ENCODE measurements around the gene NFIA.

Gene NFIA

GRCh38 chr1:61226791-61227567 lies 144.6 kb downstream of the NFIA start:
- no peak for DNase-seq

DNA sequence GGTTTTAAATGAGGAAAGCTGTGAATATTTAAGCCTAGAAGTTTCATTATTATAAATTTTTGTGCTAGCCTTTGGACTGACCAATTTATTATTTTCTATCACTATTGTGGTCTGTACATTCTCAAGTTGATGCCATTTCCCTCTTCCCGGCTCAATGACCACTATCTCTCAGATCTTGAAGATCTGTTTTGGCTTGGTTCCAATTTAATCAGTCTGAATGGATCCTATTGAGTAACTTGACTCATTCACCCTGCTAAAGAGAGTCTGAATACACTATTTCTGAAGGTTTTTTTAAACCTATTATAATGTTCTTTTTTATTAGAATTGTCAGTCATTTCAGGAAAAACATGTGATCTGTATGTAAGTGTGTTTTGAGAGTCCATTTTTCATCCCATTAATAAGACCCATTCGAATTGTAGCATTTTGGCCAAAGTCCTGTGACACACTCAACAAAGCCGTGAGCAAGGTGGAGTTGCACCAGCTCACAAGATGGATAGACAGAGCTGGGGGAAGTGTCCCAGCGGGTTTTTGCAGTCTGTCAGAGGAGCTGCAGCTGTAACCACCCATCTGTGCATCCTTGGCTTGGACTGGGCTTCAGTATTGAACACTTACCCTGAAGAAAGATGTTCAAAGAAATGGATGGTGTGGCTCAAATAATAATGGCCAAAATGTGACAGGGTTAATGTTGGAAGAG lies 145.6 kb downstream of the NFIA start:
- no peak for DNase-seq

DNA sequence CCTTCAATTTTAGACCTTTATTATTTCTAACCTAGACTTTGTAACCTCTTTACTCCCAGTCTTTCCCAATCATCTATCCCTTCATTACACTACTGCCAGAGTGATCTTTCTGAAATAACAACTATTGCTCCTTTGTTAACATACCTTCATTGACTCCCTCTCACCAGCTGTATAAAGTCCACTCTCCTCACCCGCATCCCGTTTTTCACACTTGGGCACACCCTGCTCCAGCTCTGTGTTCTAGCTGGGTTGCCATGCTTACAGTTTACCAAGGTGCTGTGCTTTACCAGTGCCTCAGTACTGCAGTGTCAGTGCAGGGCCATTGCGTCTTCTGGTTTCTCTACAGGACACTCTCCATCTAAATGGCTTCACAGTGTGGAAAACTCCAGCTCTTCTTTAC lies 148.2 kb downstream of the NFIA start:
- no peak for DNase-seq

DNA sequence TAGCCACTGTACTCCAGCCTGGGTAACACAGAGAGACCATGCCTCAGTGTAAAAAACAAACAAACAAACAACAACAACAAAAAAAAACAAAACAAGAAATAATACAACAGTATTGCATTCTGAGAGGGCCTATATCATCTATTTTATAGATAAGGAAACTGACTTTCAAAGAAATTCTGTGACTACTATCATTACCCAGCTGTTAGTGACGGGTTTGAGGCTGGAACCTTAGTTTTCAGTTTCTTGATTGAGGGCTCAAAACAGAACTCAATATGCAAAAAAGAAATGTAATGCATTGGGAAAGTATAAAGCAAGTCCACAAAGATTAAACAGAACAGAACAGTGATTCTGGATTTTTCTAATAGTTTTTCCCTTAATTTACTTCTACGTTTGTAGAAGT lies 149.4 kb downstream of the NFIA start:
- no peak for DNase-seq

DNA sequence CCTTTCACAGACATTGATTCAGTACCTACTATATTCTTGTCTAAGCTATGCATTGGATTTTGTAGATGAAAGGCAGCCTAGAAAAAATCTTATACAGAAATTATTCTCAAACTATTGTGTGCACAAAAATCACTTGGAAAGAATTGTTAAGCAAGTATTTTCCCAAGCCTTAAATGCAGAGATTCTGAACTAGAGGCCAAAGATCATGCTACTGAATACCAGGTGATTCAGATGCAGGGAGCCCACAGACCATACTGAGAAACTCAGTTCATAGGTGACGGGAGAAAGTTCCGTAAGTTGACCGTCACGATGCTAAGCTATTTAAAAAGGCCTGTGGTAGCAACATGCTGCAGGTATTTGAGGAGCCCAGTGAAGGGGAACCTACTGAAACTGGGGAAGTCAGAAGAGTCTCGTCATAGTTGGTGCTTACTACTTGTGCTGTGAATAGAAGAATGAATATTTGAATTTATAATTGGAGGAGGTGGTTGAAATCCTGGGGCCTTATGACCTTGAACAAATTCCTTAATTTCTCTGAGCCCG lies 150.8 kb downstream of the NFIA start:
- no peak for DNase-seq

GRCh38 chr1:61234587-61234919 lies 152.2 kb downstream of the NFIA start:
- DNase-seq, result no peak

- DNase-seq, result no peak
These were observed 154.8 kb downstream of the NFIA start for GRCh38 chr1:61237147-61237546.

DNA sequence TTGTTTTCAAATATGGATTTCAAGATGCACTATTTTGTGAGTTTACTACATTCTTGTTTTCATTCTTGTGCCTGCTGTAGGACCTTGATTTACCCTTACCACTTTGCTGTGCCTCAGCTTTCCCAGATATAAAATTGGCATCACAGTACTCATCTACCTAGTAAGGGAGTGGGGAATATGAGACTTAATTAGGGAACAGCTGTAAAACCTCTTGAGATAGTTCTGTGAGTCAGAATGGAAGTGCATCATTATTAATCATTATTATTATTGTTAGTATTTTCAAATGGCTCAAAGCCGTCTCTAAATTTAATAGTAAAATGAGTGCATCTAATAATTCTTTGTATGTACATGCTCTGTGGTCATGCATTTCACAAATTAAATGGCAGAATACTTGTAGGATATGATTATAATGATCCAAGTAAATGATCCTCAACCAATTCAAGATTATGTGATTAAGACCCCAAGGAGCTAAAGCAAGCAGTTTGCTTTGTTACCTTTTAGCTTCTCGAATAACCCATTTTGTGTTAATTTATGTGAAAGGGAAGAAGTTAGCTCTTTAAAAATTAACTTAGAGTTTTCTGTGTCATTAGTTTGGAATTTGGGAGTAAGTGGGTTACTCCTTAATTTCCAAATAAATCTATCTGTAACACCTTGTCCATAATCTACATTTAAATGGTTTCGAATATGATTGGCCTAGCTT lies 155.4 kb downstream of the NFIA start:
- no peak for DNase-seq

GRCh38 chr1:61238359-61238665 lies 156.0 kb downstream of the NFIA start:
- DNase-seq, result no peak

- DNase-seq, result no peak
These were observed 158.5 kb downstream of the NFIA start for GRCh38 chr1:61240878-61241277.

GRCh38 chr1:61241411-61241838 lies 159.1 kb downstream of the NFIA start:
- DNase-seq, result no peak

DNA sequence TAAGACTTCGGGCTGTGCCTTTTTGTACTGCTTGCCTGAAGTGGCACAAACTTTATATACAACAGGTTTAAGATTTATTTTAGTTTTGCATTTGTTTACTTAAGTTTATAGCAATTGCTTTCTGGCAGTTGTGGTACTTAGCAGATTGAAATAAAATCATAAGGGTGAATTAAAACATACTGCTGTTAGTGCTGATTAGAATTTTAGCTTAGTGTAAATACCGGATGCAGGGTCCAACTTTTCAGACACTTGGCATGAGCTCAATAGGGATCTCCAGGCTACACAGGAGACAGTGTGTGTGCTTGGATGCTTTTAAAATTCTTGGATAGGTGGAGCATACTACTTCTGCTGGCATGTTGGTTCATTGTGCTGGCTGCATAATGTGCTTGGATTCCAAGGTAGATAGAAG lies 159.6 kb downstream of the NFIA start:
- DNase-seq, result no peak

DNA sequence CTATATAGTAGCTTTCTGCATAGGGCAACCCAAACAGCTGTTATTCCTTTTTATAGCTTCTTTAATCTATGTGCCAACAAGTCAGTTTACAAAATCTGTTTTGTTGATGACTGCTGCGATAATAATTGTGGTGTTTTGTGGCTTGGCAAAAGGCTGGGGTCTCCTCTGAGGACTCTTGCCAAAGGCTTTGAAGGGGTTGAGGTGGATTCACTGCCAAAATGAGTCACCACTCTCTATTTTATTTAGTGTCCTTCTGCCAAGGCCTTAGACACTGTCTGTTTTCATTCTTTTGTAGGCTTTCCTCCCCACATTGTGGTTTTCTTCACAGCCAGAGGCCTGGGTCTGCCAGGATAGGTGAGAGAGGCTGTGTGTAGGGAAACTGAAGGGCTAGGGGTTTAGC lies 161.8 kb downstream of the NFIA start:
- DNase-seq, result no peak

DNA sequence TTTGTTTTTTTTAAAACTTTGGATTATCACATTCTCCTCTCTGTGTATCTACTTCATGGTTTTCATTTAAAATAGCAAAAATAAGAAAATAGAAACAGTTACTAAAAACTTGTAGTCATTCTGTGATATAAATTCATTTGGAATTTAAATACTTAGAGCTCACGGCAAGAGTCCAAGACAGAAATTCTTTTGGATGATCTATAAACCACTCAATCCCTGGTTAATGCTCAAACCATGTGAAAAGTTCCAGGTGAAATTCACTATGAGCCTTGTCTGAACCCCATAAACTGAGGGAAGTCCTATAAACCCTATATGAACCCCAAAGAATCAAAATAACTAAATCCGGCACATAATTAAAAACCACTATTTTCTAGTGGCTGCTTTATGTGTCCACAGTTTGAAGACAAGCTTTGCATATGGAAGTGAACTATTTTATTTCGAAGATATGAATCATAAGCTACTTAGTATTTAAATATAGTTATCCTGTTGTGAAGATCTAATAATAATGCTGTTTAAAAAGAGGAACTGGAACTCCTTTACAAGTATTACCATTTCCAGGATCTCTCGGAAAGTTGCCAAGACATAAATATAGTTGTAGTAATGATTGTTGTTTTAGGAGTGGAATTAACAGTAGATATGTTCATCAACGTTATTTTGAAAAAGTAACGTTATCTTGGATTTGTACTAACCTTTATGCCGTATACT lies 163.5 kb downstream of the NFIA start:
- no peak for DNase-seq

DNA sequence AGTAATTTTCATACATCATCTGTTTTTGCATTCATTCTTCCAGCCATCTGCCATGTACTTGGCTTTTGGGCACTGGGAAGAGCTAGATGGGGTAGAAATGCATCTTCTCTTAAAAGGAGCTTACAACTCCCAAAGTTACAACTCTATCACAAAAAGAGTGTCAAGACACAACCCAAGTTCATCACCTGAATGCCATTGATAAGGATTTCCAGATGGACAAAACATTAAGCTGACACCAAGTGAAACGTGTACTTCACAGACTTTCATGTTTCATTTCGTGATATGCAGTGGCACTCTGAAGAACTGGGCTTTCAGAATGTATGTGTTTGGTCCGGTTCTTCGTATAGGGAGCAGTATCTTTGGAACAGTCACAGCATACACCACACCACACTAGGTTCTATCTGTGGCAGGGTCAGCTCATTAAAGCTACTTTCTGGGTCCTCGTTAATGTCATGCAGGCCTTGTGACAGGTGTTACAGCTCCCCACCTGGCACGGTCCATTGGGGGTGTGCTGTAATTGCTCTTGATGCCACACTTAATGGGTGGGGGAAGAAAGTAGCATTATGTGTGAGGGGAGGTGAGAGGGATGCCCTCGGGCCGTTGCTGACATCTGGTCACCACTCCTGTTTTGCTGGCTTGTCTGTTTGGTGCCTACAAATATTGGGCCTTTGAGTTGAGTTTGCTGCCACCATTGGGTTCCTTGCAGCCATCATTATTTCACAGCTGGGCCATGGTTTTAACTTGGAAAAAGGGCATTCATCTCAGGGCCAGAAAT lies 164.9 kb downstream of the NFIA start:
- DNase-seq, result no peak

DNA sequence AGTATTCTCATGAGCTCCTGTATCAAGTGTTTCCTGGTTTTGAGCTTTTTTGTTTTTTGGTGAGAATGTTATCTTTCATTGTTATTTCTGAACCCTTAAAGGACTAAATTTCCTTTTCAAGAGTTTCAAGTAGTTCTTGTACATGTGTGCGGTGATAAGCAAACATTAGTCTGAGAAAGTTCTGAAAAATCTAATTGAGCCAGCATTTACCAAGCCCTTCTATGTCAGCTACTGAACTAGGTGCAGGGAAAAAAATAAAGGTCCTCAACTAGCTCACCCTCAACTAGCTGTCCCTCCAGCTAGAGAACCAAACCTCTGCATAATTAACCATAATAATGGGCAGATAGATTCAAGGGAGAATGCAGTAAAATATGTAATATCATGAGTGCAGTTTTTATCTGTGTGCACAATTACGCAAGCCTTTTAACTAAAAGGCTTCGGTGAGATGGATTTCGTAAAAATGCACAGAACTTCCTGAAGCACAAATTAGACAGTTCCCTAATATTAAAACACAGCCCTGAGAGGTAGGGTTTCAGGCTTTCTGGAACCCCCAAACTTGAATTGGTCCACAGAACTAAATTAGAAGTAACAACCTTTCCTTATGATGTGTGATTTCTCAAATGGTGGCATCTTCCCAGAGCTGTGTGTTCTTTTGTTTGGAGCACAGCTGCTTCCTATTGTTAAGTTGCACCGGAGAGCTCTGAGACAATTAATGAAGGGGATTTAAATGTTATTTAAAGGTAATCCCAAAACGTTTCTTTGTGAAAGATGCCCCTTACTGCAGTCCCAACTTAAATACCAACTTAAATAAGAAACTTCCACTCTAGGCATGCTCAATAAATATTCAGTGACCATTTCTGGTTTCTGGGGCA lies 165.8 kb downstream of the NFIA start:
- no peak for DNase-seq

- no peak for DNase-seq
These were observed 168.6 kb downstream of the NFIA start for GRCh38 chr1:61250933-61251332.

DNA sequence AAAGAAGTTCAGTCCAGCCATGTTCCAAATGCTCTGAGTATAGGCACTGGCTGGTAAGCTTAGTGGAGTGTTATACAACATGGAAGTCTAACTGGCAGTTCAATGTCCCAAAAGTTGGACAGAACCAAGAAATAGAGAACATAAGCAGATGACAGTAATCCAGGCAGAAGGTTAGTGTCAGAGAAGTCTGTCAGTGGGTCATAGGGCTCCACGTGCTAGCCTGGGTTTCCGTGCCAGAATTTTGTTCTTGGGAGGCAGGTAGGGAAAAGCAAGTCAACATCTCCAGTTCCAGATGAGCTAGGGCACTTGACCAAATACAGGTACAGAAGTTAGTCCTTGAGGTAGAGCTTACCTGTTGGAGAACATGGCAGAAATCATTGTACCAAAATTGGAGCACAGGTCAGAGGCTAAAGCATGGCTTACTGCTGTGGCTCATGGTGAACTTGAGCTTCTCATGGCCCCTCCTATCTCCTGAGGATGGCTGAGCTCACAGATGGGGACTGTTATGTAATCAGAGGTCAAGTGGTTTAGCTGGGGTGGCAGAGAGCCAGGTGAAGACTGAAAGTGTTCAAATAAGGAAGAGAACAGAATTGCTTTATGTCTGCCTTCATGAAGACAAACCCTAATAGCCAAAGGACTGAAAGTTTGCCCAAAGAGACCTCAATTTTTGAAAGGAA lies 170.8 kb downstream of the NFIA start:
- DNase-seq, result no peak

DNA sequence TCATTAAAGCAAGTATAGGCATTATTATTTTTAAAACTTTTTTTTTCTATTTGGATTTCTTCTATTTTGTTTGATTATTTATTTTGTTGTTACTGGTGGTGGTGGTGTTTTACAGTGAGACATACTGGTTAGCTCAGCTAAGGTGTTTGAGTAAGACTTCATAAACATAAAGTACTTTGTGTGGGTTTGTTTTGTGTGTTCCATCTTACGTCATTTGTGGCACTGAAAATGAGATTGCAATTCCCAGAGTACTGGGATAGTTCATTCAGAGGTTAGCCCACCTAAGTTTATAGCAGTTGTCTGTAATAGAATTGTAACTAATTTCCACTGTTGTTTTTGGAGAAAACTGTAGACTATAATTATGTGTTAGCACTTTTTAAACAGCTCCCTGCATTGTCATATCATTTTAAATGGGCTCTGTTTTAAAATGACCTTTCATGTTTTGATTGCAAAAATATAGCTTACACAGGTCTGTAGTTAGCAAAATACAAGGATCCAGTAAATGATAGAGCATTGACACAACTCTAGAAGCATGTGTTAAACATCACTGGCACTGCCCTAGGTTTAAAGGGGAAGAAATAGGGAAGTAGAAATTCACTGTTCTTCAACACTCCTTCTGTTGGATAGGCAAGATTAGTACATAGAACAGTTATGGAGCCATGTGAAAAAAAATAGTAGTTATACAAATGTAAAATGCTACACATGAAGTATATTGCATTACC lies 171.7 kb downstream of the NFIA start:
- DNase-seq, result no peak
